ENCODE measurements around the gene SLC8B1. TPM values are rescaled to one million over a fixed set of nuclear protein-coding genes. Genes with fewer than 3 reads are reported as not detected.

The SLC8B1 gene
- total RNA-seq, 1 experiment from 2014 or later = 29.0 TPM

DNA sequence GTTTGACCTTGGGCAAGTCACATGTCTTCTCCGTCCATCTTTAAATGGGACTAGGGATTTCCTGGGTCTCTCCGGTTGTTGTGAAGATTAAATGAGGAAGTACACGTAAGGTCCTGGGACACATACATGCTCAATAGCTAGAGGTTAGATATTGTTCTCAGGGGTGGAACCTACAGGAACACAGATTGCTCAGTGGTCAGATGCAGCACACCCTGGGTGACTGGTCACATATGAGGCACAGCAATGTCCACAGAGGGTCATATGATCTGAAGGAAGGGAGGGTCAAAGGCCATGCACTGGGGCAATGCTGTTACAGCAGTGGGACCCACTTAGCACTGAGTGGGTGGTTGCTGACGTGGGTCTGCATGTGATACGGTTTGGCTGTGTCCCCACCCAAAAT lies 11.4 kb upstream of the SLC8B1 start:
- H3K9me3 ChIP-seq (ENCODE audit: insufficient read depth, low read depth) = no peaks in the 10 kb centered on the region
- no peak for TF ChIP-seq EZH2 (IDR thresholded peaks at IDR 0.05; ENCODE audit: low read depth)
- no peak for TF ChIP-seq CTCF (conservative IDR thresholded peaks at IDR 0.05)
- no peaks in the 10 kb centered on the region for H3K4me1 ChIP-seq (replicated peaks; ENCODE audit: insufficient read depth)
- H2AFZ ChIP-seq = no peak overlapping the region
- no peaks in the 10 kb centered on the region for H3K36me3 ChIP-seq (ENCODE audit: low read depth)
- DNase-seq = no peak
- H3K4me2 ChIP-seq = no peak overlapping the region
- H3K4me3 ChIP-seq = no peak overlapping the region
- H4K20me1 ChIP-seq (ENCODE audit: insufficient read depth) = no peaks in the 10 kb centered on the region
- no TSS peak for BruUV-seq (replicated peaks)
- peaks cover 7% of the 10 kb centered on the region; the same call in 1 of the 2 replicates for H3F3A ChIP-seq (ENCODE audit: insufficient read depth, low read depth)
- intact Hi-C loops (cut with micrococcal nuclease; ENCODE audit: unreplicated experiment) = no loop called here
- no peaks in the 10 kb centered on the region for H3K79me2 ChIP-seq (ENCODE audit: low read depth)
- POLR2A ChIA-PET (ENCODE audit: unreplicated experiment) = interaction anchor here (0.5 kb wide), 1 partner anchor 22 kb away, joined by 22 read pairs; no protein-coding TSS in a partner anchor
- CTCF ChIA-PET = no interaction called here
- no peak overlapping the region for H3K27ac ChIP-seq
- no peaks in the 10 kb centered on the region for H3K9me2 ChIP-seq (ENCODE audit: insufficient read depth)
- no peaks in the 10 kb centered on the region for H3K27me3 ChIP-seq (ENCODE audit: insufficient read depth, low read depth)

DNA sequence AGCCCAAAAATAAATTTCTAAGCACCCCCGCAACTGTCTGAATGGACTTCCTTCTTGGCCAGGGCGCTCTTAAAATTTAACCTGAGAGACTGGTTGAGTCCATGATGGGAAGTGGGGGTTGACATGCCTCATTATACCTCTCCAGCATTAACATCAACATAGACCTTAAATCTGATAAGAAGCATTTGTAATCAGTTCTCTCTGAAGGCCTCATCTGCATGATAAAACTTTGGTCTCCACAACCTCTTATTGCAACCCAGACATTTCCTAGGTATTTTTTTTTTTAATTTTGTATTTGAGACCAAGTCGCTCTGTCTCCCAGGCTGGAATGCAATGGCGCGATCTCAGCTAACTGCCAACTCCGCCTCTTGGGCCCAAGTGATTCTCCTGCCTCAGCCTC lies 10.4 kb upstream of the SLC8B1 start:
- Histone ChIP-seq H3K4me1 (replicated peaks; ENCODE audit: insufficient read depth) (no peaks in the 10 kb centered on the region), H2AFZ (no peak overlapping the region), H3K9me2 (ENCODE audit: insufficient read depth) (no peaks in the 10 kb centered on the region), H3K79me2 (ENCODE audit: low read depth) (no peaks in the 10 kb centered on the region), H3K27ac (no peak overlapping the region), H3K36me3 (ENCODE audit: low read depth) (no peaks in the 10 kb centered on the region), H3F3A (ENCODE audit: insufficient read depth, low read depth) (peaks cover 6% of the 10 kb centered on the region; the same call in 1 of the 2 replicates), H4K20me1 (ENCODE audit: insufficient read depth) (no peaks in the 10 kb centered on the region), H3K4me2 (no peak overlapping the region), H3K4me3 (no peak overlapping the region), H3K9me3 (ENCODE audit: insufficient read depth, low read depth) (no peaks in the 10 kb centered on the region), H3K27me3 (ENCODE audit: insufficient read depth, low read depth) (no peaks in the 10 kb centered on the region)
- ChIA-PET CTCF (no interaction called here), POLR2A (ENCODE audit: unreplicated experiment) (no interaction called here)
- intact Hi-C loops (cut with micrococcal nuclease; ENCODE audit: unreplicated experiment) = no loop called here
- TF ChIP-seq CTCF (conservative IDR thresholded peaks at IDR 0.05) (no peak), EZH2 (IDR thresholded peaks at IDR 0.05; ENCODE audit: low read depth) (no peak)
- BruUV-seq (replicated peaks) = no TSS peak
- no peak for DNase-seq

GRCh38 chr12:113341535-113341934 lies 6.6 kb upstream of the SLC8B1 start:
- H2AFZ ChIP-seq = no peak overlapping the region
- DNase-seq = no peak
- H3F3A ChIP-seq (ENCODE audit: insufficient read depth, low read depth) = no peaks in the 10 kb centered on the region
- no peak overlapping the region for H3K4me3 ChIP-seq
- TF ChIP-seq EZH2 (IDR thresholded peaks at IDR 0.05; ENCODE audit: low read depth) (no peak), CTCF (conservative IDR thresholded peaks at IDR 0.05) (no peak)
- H4K20me1 ChIP-seq (ENCODE audit: insufficient read depth) = no peaks in the 10 kb centered on the region
- H3K27me3 ChIP-seq (ENCODE audit: insufficient read depth, low read depth) = no peaks in the 10 kb centered on the region
- H3K79me2 ChIP-seq (ENCODE audit: low read depth) = no peaks in the 10 kb centered on the region
- H3K27ac ChIP-seq = no peak overlapping the region
- POLR2A ChIA-PET (ENCODE audit: unreplicated experiment) = no interaction called here
- H3K9me3 ChIP-seq (ENCODE audit: insufficient read depth, low read depth) = no peaks in the 10 kb centered on the region
- CTCF ChIA-PET = no interaction called here
- intact Hi-C loops (cut with micrococcal nuclease; ENCODE audit: unreplicated experiment) = no loop called here
- H3K4me2 ChIP-seq = no peak overlapping the region
- H3K4me1 ChIP-seq (replicated peaks; ENCODE audit: insufficient read depth) = no peaks in the 10 kb centered on the region
- no peaks in the 10 kb centered on the region for H3K36me3 ChIP-seq (ENCODE audit: low read depth)
- no peaks in the 10 kb centered on the region for H3K9me2 ChIP-seq (ENCODE audit: insufficient read depth)
- BruUV-seq (replicated peaks) = no TSS peak
